HL-60 (cell line): ENCODE data around the gene ATG16L1.

Experiments
- DNase-seq, 2 experiments: peaks; one replicate each; pipeline ENCODE4 v3.0.0-alpha.2; 2010 to 2020; ENCODE audit warnings: low read depth in 1 of 2, low spot score in 1 of 2
- H3K27ac ChIP-seq: fragments of 250-450 bp; sonication (Bioruptor Pico); replicated peaks from 2 replicates; pipeline ENCODE4 v1.5.1; 2020; ENCODE audit warnings: mild to moderate bottlenecking, moderate library complexity
- H3K27me3 ChIP-seq: fragments of 250-450 bp; sonication (Bioruptor Pico); 2 replicates; pipeline ENCODE4 v1.5.1; 2021; ENCODE audit warnings: mild to moderate bottlenecking, moderate library complexity; ENCODE audit not compliant: insufficient read depth, poor library complexity, severe bottlenecking
- H3K4me3 ChIP-seq: replicated peaks from 2 replicates; pipeline ENCODE4 v1.5.1; 2011; ENCODE audit warnings: mild to moderate bottlenecking, control low read depth, low read length; ENCODE audit not compliant: insufficient read depth
- CTCF ChIP-seq: IDR thresholded peaks from one replicate; pipeline ENCODE4 v1.5.1; 2011; ENCODE audit warnings: low read length, control low read depth, inconsistent platforms; ENCODE audit not compliant: insufficient read depth
- GABPA ChIP-seq: IDR thresholded peaks from 2 replicates; pipeline ENCODE4 v1.6.1; 2012; ENCODE audit warnings: low read depth
- POLR2AphosphoS5 ChIP-seq: IDR thresholded peaks from 2 replicates; pipeline ENCODE4 v1.6.1; 2012; ENCODE audit warnings: low read depth
- REST ChIP-seq: IDR thresholded peaks from 2 replicates; pipeline ENCODE4 v1.6.1; 2012; ENCODE audit warnings: low read depth; ENCODE audit not compliant: insufficient replicate concordance
- SPI1 ChIP-seq: IDR thresholded peaks from 2 replicates; pipeline ENCODE4 v1.6.1; 2012; ENCODE audit warnings: low read depth, mild to moderate bottlenecking, borderline replicate concordance

The ATG16L1 gene

GRCh38 chr2:233343171-233343705 lies 91.8 kb downstream of the ATG16L1 start:
- no peak overlapping the region for H3K27ac ChIP-seq
- H3K4me3 ChIP-seq, result no peak overlapping the region
- H3K27me3 ChIP-seq, result no peaks in the 10 kb centered on the region
- TF ChIP-seq GABPA, result no peak
- no peak for TF ChIP-seq POLR2AphosphoS5
- no peak for TF ChIP-seq SPI1
- no peak for TF ChIP-seq REST
- no peak for TF ChIP-seq CTCF
- no peak for DNase-seq
